Measurements from ENCODE around the gene OCEL1. TPM values are rescaled to one million over a fixed set of nuclear protein-coding genes. Genes with fewer than 3 reads are reported as not detected.

OCEL1 gene
- polyA plus RNA-seq, 1 donor from 2014 or later: 1.9 TPM

GRCh38 chr19:17254636-17255035, 28.6 kb downstream of the OCEL1 start:
- no peak overlapping the region for H3K9ac ChIP-seq (ENCODE audit: low read length)
- H3K27ac ChIP-seq (ENCODE audit: low read length): no peak overlapping the region
- TF ChIP-seq MXI1 (conservative IDR thresholded peaks at IDR 0.05; ENCODE audit: poor library complexity, severe bottlenecking): no peak
- TF ChIP-seq EP300 (conservative IDR thresholded peaks at IDR 0.05; ENCODE audit: poor library complexity, severe bottlenecking): no peak
- H3K9me2 ChIP-seq (ENCODE audit: insufficient read depth, low read length): no peaks in the 10 kb centered on the region
- no peaks in the 10 kb centered on the region for H3K27me3 ChIP-seq (ENCODE audit: insufficient read depth, low read depth, low read length)
- no peaks in the 10 kb centered on the region for H3K79me2 ChIP-seq (replicated peaks; ENCODE audit: insufficient read depth, low read length)
- H3K4me3 ChIP-seq (ENCODE audit: low read length): no peak overlapping the region
- no peak overlapping the region for H3K4me2 ChIP-seq (ENCODE audit: low read length)
- no peaks in the 10 kb centered on the region for H3K36me3 ChIP-seq (ENCODE audit: insufficient read depth, low read length)
- no peaks in the 10 kb centered on the region for H4K20me1 ChIP-seq (ENCODE audit: insufficient read depth)
- no peaks in the 10 kb centered on the region for H3F3A ChIP-seq (ENCODE audit: insufficient read depth, low read length, poor library complexity, severe bottlenecking)
- no peak overlapping the region for H2AFZ ChIP-seq (ENCODE audit: low read depth, low read length)
- peaks cover 7% of the 10 kb centered on the region for H3K9me3 ChIP-seq (ENCODE audit: low read length)

GRCh38 chr19:17255150-17255621, 29.2 kb downstream of the OCEL1 start:
- H3K9ac ChIP-seq (ENCODE audit: low read length): no peak overlapping the region
- H2AFZ ChIP-seq (ENCODE audit: low read depth, low read length): no peak overlapping the region
- H3K9me2 ChIP-seq (ENCODE audit: insufficient read depth, low read length): no peaks in the 10 kb centered on the region
- no peaks in the 10 kb centered on the region for H3K27me3 ChIP-seq (ENCODE audit: insufficient read depth, low read depth, low read length)
- H3K4me3 ChIP-seq (ENCODE audit: low read length): no peak overlapping the region
- no peaks in the 10 kb centered on the region for H3K36me3 ChIP-seq (ENCODE audit: insufficient read depth, low read length)
- H4K20me1 ChIP-seq (ENCODE audit: insufficient read depth): no peaks in the 10 kb centered on the region
- H3F3A ChIP-seq (ENCODE audit: insufficient read depth, low read length, poor library complexity, severe bottlenecking): no peaks in the 10 kb centered on the region
- H3K9me3 ChIP-seq (ENCODE audit: low read length): peaks cover 8% of the 10 kb centered on the region
- no peak overlapping the region for H3K27ac ChIP-seq (ENCODE audit: low read length)
- no peaks in the 10 kb centered on the region for H3K79me2 ChIP-seq (replicated peaks; ENCODE audit: insufficient read depth, low read length)
- TF ChIP-seq MXI1 (conservative IDR thresholded peaks at IDR 0.05; ENCODE audit: poor library complexity, severe bottlenecking) (no peak), TAF1 (IDR thresholded peaks at IDR 0.05; ENCODE audit: low read depth) (no peak), EZH2 (IDR thresholded peaks at IDR 0.05; ENCODE audit: borderline replicate concordance, insufficient read depth, low read length, poor library complexity, severe bottlenecking) (no peak), SMC3 (conservative IDR thresholded peaks at IDR 0.05; ENCODE audit: poor library complexity) (no peak), RAD21 (conservative IDR thresholded peaks at IDR 0.05) (no peak), CTCF (IDR thresholded peaks at IDR 0.05; ENCODE audit: poor library complexity, severe bottlenecking) (no peak), EP300 (conservative IDR thresholded peaks at IDR 0.05; ENCODE audit: poor library complexity, severe bottlenecking) (no peak), REST (IDR thresholded peaks at IDR 0.05; ENCODE audit: borderline replicate concordance) (no peak), POLR2AphosphoS5 (IDR thresholded peaks at IDR 0.05) (no peak)
- no peak overlapping the region for H3K4me2 ChIP-seq (ENCODE audit: low read length)

GRCh38 chr19:17256130-17256529, 30.1 kb downstream of the OCEL1 start:
- no peaks in the 10 kb centered on the region for H3K79me2 ChIP-seq (replicated peaks; ENCODE audit: insufficient read depth, low read length)
- peaks cover 8% of the 10 kb centered on the region for H3K9me3 ChIP-seq (ENCODE audit: low read length)
- H4K20me1 ChIP-seq (ENCODE audit: insufficient read depth): no peaks in the 10 kb centered on the region
- TF ChIP-seq REST (IDR thresholded peaks at IDR 0.05; ENCODE audit: borderline replicate concordance) (no peak), SMC3 (conservative IDR thresholded peaks at IDR 0.05; ENCODE audit: poor library complexity) (no peak), CTCF (IDR thresholded peaks at IDR 0.05; ENCODE audit: poor library complexity, severe bottlenecking) (no peak), POLR2AphosphoS5 (IDR thresholded peaks at IDR 0.05) (no peak), EZH2 (IDR thresholded peaks at IDR 0.05; ENCODE audit: borderline replicate concordance, insufficient read depth, low read length, poor library complexity, severe bottlenecking) (no peak), RAD21 (conservative IDR thresholded peaks at IDR 0.05) (no peak), TAF1 (IDR thresholded peaks at IDR 0.05; ENCODE audit: low read depth) (no peak), EP300 (conservative IDR thresholded peaks at IDR 0.05; ENCODE audit: poor library complexity, severe bottlenecking) (no peak), MXI1 (conservative IDR thresholded peaks at IDR 0.05; ENCODE audit: poor library complexity, severe bottlenecking) (no peak)
- no peaks in the 10 kb centered on the region for H3K9me2 ChIP-seq (ENCODE audit: insufficient read depth, low read length)
- H2AFZ ChIP-seq (ENCODE audit: low read depth, low read length): no peak overlapping the region
- no peaks in the 10 kb centered on the region for H3F3A ChIP-seq (ENCODE audit: insufficient read depth, low read length, poor library complexity, severe bottlenecking)
- H3K27me3 ChIP-seq (ENCODE audit: insufficient read depth, low read depth, low read length): no peaks in the 10 kb centered on the region
- no peak overlapping the region for H3K27ac ChIP-seq (ENCODE audit: low read length)
- H3K4me2 ChIP-seq (ENCODE audit: low read length): no peak overlapping the region
- H3K4me3 ChIP-seq (ENCODE audit: low read length): no peak overlapping the region
- H3K9ac ChIP-seq (ENCODE audit: low read length): no peak overlapping the region
- no peaks in the 10 kb centered on the region for H3K36me3 ChIP-seq (ENCODE audit: insufficient read depth, low read length)
